HUES48 (cell line): ENCODE measurements around the gene PUS10.

ENCODE experiments used
- H3K27ac ChIP-seq: one replicate; pipeline ENCODE4 v1.7.0; 2013; ENCODE audit warnings: low read depth, low read length, inconsistent platforms
- H3K27me3 ChIP-seq: 2 replicates; pipeline ENCODE4 v1.6.1; 2013; ENCODE audit warnings: mild to moderate bottlenecking, low read length; ENCODE audit not compliant: control insufficient read depth, insufficient read depth
- H3K36me3 ChIP-seq: 2 replicates; pipeline ENCODE4 v1.6.1; 2013; ENCODE audit warnings: low read length; ENCODE audit not compliant: control insufficient read depth, insufficient read depth
- H3K4me1 ChIP-seq: 2 replicates; pipeline ENCODE4 v1.6.1; 2013; ENCODE audit warnings: mild to moderate bottlenecking, low read length; ENCODE audit not compliant: control insufficient read depth, insufficient read depth
- H3K4me3 ChIP-seq: 2 replicates; pipeline ENCODE4 v1.5.1; 2013; ENCODE audit warnings: mild to moderate bottlenecking, low read depth, low read length
- H3K9ac ChIP-seq: 2 replicates; pipeline ENCODE4 v1.6.1; 2013; ENCODE audit warnings: mild to moderate bottlenecking, low read depth, low read length, moderate library complexity
- H3K9me3 ChIP-seq: 2 replicates; pipeline ENCODE4 v1.6.1; 2013; ENCODE audit warnings: low read length; ENCODE audit not compliant: control insufficient read depth, insufficient read depth

The PUS10 gene

GRCh38 chr2:60972889-60973656 is 45.0 kb downstream of the PUS10 start:
- H3K4me1 ChIP-seq, result no peaks in the 10 kb centered on the region
- H3K36me3 ChIP-seq, result no peaks in the 10 kb centered on the region
- no peaks in the 10 kb centered on the region for H3K9me3 ChIP-seq
- no peak overlapping the region for H3K4me3 ChIP-seq
- H3K27me3 ChIP-seq, result no peaks in the 10 kb centered on the region
- H3K9ac ChIP-seq, result no peak overlapping the region
- H3K27ac ChIP-seq, result no peak overlapping the region

- Histone ChIP-seq H3K27ac (no peak overlapping the region), H3K4me1 (peaks cover 15% of the 10 kb centered on the region), H3K4me3 (no peak overlapping the region), H3K9me3 (no peaks in the 10 kb centered on the region), H3K36me3 (no peaks in the 10 kb centered on the region), H3K27me3 (no peaks in the 10 kb centered on the region), H3K9ac (no peak overlapping the region)
Measured at GRCh38 chr2:60966507-60967405, 51.3 kb downstream of the PUS10 start.

GRCh38 chr2:60965499-60965785 is 52.6 kb downstream of the PUS10 start:
- H3K4me1 ChIP-seq, result peaks cover 15% of the 10 kb centered on the region
- H3K36me3 ChIP-seq, result no peaks in the 10 kb centered on the region
- H3K4me3 ChIP-seq, result no peak overlapping the region
- H3K9me3 ChIP-seq, result no peaks in the 10 kb centered on the region
- H3K27ac ChIP-seq, result no peak overlapping the region
- H3K27me3 ChIP-seq, result no peaks in the 10 kb centered on the region
- H3K9ac ChIP-seq, result no peak overlapping the region

- Histone ChIP-seq H3K27ac (no peak overlapping the region), H3K9me3 (no peaks in the 10 kb centered on the region), H3K4me3 (no peak overlapping the region), H3K9ac (peak overlapping the region; percentile 41; the same call in 1 of the 2 replicates), H3K27me3 (no peaks in the 10 kb centered on the region), H3K36me3 (no peaks in the 10 kb centered on the region), H3K4me1 (peaks cover 15% of the 10 kb centered on the region)
Measured at GRCh38 chr2:60964651-60965498, 53.2 kb downstream of the PUS10 start.

GRCh38 chr2:60963190-60963589 is 54.9 kb downstream of the PUS10 start:
- Histone ChIP-seq H3K9me3 (no peaks in the 10 kb centered on the region), H3K36me3 (no peaks in the 10 kb centered on the region), H3K9ac (no peak overlapping the region), H3K4me1 (peaks cover 15% of the 10 kb centered on the region), H3K27me3 (no peaks in the 10 kb centered on the region), H3K27ac (no peak overlapping the region), H3K4me3 (no peak overlapping the region)

- no peaks in the 10 kb centered on the region for H3K9me3 ChIP-seq
- no peak overlapping the region for H3K4me3 ChIP-seq
- peaks cover 15% of the 10 kb centered on the region for H3K4me1 ChIP-seq
- no peaks in the 10 kb centered on the region for H3K36me3 ChIP-seq
- no peaks in the 10 kb centered on the region for H3K27me3 ChIP-seq
- no peak overlapping the region for H3K9ac ChIP-seq
- H3K27ac ChIP-seq, result no peak overlapping the region
Measured at GRCh38 chr2:60962528-60962927, 55.5 kb downstream of the PUS10 start.

GRCh38 chr2:60961457-60961856 is 56.6 kb downstream of the PUS10 start:
- H3K27me3 ChIP-seq, result no peaks in the 10 kb centered on the region
- H3K9ac ChIP-seq, result no peak overlapping the region
- peaks cover 15% of the 10 kb centered on the region for H3K4me1 ChIP-seq
- H3K4me3 ChIP-seq, result no peak overlapping the region
- H3K9me3 ChIP-seq, result no peaks in the 10 kb centered on the region
- no peak overlapping the region for H3K27ac ChIP-seq
- no peaks in the 10 kb centered on the region for H3K36me3 ChIP-seq

GRCh38 chr2:60960706-60961105 is 57.3 kb downstream of the PUS10 start:
- Histone ChIP-seq H3K36me3 (no peaks in the 10 kb centered on the region), H3K27ac (no peak overlapping the region)

GRCh38 chr2:60959501-60959900 is 58.6 kb downstream of the PUS10 start:
- Histone ChIP-seq H3K4me3 (no peak overlapping the region), H3K27ac (no peak overlapping the region), H3K4me1 (peaks cover 5% of the 10 kb centered on the region), H3K27me3 (no peaks in the 10 kb centered on the region), H3K9ac (no peak overlapping the region), H3K36me3 (no peaks in the 10 kb centered on the region), H3K9me3 (no peaks in the 10 kb centered on the region)

More at GRCh38 chr2:60960706-60961105, 57.3 kb downstream of the PUS10 start:
- no peaks in the 10 kb centered on the region for H3K9me3 ChIP-seq
- H3K27me3 ChIP-seq, result no peaks in the 10 kb centered on the region
- H3K9ac ChIP-seq, result no peak overlapping the region
- no peak overlapping the region for H3K4me3 ChIP-seq
- peaks cover 15% of the 10 kb centered on the region for H3K4me1 ChIP-seq

GRCh38 chr2:60958800-60959199 is 59.3 kb downstream of the PUS10 start:
- Histone ChIP-seq H3K4me1 (no peaks in the 10 kb centered on the region), H3K27me3 (no peaks in the 10 kb centered on the region), H3K4me3 (no peak overlapping the region), H3K9me3 (no peaks in the 10 kb centered on the region), H3K27ac (no peak overlapping the region), H3K9ac (no peak overlapping the region), H3K36me3 (no peaks in the 10 kb centered on the region)
